ENCODE measurements around the gene WDR86.

DNA sequence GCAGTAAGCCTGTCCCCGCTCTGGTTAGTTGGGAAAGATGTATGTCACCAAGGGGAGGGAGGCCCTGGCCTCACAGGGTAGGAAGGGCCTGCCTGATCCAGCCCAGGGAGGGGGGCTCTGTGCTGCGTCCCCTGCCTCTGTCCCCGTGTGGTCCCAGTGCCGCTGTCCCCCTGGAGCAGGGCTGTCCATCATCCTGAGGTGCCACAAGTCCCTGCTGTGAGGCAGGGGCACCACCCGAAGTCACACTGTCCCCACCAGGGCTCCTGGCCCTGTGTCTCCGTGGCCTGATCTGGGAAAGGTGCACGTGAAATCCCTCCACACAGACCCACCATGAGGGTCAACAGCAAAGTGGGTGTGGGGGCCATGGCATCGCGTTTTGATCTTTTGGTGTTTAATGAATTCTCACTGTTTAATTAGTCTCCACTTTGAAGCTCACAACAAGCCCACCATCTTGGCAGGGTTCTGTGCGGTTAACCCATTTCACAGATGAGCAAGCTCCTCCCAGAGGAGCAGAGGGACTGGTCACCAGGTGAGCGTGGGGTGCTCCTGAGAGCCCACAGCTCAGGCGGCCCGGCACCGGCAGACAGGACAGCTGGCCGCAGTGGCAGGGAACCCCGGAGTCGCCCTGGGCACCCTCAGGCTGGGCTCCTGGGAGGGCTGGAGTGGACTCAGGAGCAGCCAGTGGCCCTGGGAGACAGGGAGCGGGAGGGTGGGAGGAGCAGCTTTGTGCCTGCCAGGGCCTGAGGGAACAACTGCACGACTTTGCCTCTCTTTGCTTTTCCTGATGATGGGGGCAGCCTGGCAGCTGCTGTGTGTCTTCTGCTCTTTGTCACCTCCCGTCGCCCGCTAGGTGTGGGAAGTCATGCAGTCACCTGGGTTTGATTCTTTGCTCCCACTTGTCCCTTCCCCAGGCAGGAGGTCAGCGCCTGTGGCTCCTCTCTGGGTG, 42.1 kb upstream of the WDR86 start:
- TF ChIP-seq GATA2 (IDR thresholded peaks at IDR 0.05; ENCODE audit: low read depth, low read length) (no peak), GATA3 (IDR thresholded peaks at IDR 0.05; ENCODE audit: low read depth, low read length) (no peak)
